Non-pigmented ciliary epithelial cell (primary cell): Measurements from ENCODE around the gene GNRH2.
"Not testable (repeated sequence)": the region's sequence is repeated elsewhere in the genome, so short reads cannot be mapped to it uniquely, and the experiment has no call there.

Experiments
- DNase-seq: peaks from one replicate; pipeline ENCODE4 v3.0.0-alpha.2; 2010; ENCODE audit warnings: low read depth

The GNRH2 gene

GRCh38 chr20:3073251-3073643 lies 29.8 kb downstream of the GNRH2 start:
- not testable (repeated sequence) for DNase-seq

GRCh38 chr20:3074812-3075211 lies 31.4 kb downstream of the GNRH2 start:
- DNase-seq = no peak

- DNase-seq = not testable (repeated sequence)
Observed at GRCh38 chr20:3075315-3075714, 31.9 kb downstream of the GNRH2 start.

DNA sequence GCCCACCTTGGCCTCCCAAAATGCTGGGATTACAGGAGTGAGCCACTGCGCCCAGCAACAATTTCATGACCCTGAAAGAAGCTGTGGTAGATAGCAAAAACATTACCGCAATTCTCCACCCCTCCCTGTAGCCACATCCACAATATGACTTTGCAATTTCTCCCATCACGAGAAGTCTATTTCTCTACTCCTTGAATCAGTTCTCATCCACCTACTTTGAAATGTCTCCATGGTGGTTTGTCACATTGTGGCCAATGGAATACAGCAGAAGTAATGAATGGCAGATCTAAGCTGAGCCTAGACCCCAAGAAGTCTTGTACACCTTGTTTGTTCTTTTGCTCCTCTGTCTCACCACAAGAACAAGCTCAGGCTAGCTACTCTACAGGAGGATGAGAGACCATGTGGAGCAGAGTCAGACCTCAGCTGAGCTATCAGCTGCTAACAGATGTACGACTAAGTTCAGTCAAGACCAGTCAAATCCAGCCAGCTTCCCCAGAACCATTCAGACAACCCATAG lies 34.3 kb downstream of the GNRH2 start:
- no peak for DNase-seq

- DNase-seq = no peak
Observed at GRCh38 chr20:3080939-3081388, 37.5 kb downstream of the GNRH2 start.

DNA sequence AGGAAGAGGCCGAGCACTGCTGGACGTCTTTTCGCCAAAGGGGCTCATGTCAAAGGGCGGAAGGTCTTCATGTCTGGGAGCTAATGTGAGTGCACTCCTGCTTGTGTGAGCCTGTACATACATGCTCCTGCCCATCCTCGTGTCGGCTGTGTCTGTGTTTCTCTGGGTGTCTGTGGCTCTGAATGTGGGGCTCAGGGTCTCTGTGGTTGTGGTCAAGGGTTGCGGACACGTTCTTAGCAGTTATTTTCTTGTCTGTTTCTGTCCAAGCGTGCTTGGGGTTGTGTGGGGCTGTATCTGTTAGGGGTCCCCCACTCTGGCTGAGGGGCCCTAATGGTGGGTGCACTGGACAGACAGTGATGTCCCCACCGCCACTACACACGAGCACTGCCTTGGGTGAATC lies 38.2 kb downstream of the GNRH2 start:
- no peak for DNase-seq

GRCh38 chr20:3082306-3082951 lies 39.0 kb downstream of the GNRH2 start:
- DNase-seq = no peak

DNA sequence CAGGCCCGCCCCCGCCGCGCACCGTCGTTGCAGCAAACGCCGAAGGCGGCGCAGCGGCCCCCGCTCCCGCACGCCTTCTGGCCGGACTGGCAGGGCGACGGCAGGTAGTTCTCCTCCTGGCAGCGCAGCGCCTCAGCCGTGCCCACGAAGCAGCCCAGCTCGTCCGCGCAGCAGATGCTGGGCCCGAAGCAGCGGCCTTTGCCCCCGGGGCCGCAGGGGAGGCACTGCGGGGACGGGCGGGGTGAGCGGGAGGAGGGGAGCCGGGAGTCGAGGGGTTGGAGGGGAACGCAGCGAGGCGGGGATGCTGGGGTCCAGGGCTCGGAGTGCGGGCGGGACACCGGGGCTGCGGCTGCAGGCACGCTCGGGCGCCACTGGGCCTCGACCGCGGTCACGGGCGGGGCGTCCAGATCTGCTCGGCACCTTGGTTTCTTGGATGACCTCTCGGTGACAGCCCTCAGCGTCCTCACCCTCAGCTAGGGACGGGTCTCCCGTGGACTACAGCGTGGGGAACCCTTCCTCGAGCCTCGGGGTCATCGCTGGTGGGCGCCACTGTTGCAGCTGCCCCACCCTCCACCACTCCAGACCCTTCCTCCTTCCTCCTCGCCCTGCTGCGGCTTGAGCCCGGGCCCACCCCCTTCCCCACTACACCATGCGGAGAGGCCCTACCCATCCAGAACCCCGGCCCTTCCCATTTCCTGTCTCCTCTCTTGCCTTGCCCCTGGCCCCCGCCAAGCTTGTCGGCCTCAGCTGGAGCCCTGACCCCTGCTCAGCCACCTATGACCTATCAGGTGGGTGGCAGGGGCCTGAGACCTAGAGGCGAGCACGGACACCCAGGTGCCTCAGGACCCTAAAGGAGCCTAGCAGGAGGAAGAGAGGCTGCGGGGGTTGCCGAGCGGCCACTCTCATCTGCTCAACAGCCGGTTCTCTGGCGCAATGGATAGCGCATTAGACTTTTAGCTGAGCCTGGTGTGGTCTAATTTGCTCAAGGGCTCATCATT lies 39.8 kb downstream of the GNRH2 start:
- DNase-seq = no peak

GRCh38 chr20:3084283-3084985 lies 41.0 kb downstream of the GNRH2 start, which contains the start of gene AVP:
AVP (minus strand) TSS chr20:3084724; CDS start chr20:3084674, 50 bp downstream.
- DNase-seq = no peak

DNA sequence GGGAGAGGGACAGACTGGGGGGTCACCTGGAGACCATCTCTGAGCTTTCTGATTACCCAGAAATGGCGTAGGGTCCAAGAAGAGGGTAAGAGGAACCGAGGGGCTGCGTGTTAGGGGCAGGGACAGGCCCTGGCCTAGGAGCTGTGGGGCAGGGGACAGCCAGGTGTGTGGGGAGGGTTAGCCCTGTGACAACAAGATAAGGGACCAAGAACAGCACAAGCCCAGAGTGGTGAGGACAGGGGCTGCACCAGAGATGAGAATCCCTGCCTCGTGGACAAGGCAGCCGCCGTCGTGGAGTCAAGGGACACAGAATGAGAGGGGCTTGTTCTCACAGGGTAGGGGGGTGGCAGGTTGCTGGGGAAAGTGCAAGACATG lies 41.6 kb downstream of the GNRH2 start:
- no peak for DNase-seq

DNA sequence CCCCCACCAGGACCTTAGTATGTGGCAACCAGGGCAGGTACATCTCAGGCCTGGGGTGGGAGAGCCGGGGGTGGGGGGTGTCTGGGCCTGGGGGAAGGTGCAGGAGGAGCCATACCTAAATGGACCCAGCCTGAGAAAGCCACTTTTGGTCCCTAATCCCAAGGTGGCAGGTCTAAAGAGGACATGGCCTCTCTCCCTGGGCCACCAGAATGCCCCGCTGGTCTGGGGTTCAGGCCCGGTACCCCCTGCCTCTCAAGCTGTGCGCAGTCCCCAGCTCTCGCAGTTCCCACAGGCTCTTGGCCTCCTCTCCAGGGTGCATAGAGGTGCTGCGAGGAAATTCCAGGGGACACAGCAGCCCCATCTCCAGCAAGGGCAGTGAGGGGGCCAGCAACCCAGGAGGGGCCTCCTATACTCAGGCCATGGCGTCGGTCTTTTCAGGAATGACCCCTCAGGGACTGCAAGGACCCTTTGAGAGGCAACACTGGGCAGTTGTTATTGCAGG lies 42.2 kb downstream of the GNRH2 start:
- DNase-seq = no peak

GRCh38 chr20:3088031-3088430 lies 44.6 kb downstream of the GNRH2 start:
- DNase-seq = no peak

DNA sequence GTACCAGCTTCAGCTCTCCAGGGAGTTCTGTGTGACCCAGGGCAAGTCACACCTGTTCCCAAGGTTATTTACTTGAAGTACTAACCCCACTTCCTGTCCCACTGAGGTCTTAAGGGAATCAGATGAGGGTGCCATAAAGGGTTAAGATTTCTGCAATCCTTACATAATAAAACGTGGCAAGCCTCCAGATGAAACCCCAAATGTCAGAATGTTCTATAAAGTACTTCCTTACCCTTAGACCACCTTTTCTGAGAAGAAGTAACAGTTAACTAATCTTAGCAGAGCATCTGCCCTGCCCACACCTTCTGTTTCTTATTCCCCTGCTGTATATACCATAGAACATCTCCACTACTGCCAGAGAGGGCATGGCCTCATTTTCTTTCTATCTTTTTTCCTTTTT lies 47.1 kb downstream of the GNRH2 start:
- no peak for DNase-seq

DNA sequence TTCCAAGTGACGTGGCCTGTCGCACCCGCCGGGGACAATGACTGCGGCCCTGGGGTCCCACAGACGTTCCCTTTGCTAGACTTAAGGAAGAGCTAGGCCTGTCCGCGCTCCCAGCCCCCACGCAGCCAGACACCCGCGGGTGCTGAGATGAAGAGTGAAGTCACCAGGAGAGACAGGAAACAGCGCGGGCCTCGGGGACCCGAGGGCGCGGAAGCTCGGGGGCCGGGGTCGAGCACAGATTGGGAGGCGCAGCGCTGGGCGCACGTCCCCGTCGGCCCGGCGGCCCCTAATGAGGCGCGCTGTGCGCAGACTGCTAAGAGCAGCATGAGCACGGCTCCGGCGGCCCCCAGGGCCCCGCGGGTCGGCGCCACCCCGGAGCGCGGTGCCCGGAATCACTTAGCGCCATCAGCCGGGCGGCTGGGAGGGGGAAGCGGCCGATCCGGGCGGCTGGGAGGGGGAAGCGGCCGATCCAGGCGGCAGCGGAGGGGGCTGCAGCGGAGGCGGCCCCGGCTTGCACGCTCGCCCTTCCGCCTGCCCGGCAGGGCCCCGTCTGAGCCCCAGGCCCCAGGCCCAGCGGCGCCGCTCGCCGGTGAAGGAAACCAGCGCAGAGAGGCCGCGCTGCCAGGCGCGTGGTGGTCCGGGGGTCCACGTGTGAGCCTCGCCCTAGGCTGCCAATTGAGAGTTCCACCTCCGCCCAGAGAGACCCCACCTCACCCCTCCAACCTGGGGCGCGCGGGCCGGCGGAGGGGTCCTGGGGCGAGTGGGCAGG lies 49.4 kb downstream of the GNRH2 start:
- DNase-seq = no peak

DNA sequence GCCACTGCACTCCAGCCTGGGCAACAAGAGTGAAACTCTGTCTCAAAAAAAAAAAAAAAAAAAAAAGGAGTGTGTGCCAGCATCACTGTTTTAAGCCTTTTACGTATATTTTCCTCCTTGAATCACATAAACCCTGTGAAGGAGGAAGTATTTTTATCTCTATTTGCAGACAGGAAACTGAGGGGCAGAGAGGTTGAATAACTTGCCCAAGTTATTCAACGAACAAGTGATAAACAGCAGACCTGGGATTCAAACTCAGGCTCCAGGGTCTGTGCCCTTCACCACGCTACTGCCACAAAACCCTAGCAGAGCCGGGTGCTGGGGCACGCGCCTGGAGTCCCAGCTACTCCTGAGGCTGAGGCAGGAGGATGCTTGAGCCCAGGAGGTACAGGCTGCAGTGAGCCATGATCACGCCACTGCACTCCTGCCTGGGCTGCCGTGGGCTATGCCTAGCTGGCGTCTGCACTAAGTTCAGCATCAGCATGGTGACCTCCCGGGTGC lies 50.5 kb downstream of the GNRH2 start:
- no peak for DNase-seq

DNA sequence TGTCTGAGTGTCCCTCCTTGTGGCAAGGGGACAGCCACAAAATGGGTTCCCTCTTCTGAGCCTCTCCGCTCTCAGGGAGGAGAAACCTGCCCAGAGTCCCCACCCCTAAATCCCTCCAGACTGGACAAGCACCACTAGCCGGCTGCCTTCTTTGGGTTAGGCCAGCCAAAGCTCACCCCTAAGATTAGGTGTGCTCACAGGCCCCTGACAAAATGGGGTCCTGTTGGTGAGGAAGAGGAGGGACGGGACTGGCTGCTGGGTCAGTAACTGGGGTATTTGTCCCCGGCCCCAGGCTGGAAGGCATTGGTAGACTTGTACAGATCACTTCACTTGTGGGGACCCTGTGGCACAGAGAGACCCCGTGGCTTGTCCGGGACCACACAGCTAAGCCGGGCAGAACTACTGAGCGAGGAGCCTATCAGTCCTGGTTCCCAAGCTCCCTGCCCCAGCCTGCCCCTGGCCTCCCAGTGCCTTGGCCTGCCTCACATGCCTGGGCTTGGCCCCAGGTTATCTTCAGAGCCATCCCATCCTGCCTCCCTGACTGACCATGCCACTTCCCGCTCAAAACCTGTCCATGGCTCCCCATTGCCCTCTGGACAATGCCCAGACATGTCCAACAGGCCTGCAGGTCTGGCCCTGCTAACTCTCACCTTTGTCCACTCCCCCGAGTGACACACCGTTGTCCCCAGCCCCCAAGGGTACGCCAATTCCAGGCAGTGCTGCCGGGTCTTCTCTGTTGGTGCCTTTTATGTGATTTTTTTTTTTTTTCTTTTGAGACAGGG lies 51.6 kb downstream of the GNRH2 start:
- DNase-seq = no peak
